Neural cell (in vitro differentiated cells): Measurements from ENCODE around the gene CTXN1.

ENCODE experiments used
- CTCF ChIP-seq: fragments of 450-650 bp; IDR thresholded peaks from 2 replicates; pipeline ENCODE4 v1.5.1; 2014; ENCODE audit warnings: antibody characterized with exemption, mild to moderate bottlenecking, moderate library complexity; ENCODE audit not compliant: poor library complexity, severe bottlenecking
- EP300 ChIP-seq: fragments of 450-650 bp; conservative IDR thresholded peaks from 2 replicates; pipeline ENCODE4 v1.6.1; 2014; ENCODE audit warnings: antibody characterized with exemption, mild to moderate bottlenecking, moderate library complexity; ENCODE audit not compliant: poor library complexity, severe bottlenecking
- EZH2 ChIP-seq: fragments of 200-600, 300-800 bp; shearing (Covaris generic), sonication (generic); IDR thresholded peaks from 2 replicates; pipeline ENCODE4 v1.6.1; 2014; ENCODE audit warnings: antibody characterized with exemption, low read length, borderline replicate concordance, mild to moderate bottlenecking; ENCODE audit not compliant: insufficient read depth, poor library complexity, severe bottlenecking
- MXI1 ChIP-seq: fragments of 450-650 bp; conservative IDR thresholded peaks from 2 replicates; pipeline ENCODE4 v1.6.1; 2014; ENCODE audit warnings: antibody characterized with exemption, mild to moderate bottlenecking; ENCODE audit not compliant: poor library complexity, severe bottlenecking
- POLR2AphosphoS5 ChIP-seq: IDR thresholded peaks from 2 replicates; pipeline ENCODE4 v1.6.1; 2012
- RAD21 ChIP-seq: fragments of 450-650 bp; conservative IDR thresholded peaks from 2 replicates; pipeline ENCODE4 v1.6.1; 2014; ENCODE audit warnings: antibody characterized with exemption, mild to moderate bottlenecking, moderate library complexity
- REST ChIP-seq: IDR thresholded peaks from 2 replicates; pipeline ENCODE4 v1.6.1; 2012; ENCODE audit warnings: borderline replicate concordance
- SMC3 ChIP-seq: fragments of 450-650 bp; conservative IDR thresholded peaks from 2 replicates; pipeline ENCODE4 v1.6.1; 2014; ENCODE audit warnings: antibody characterized with exemption, mild to moderate bottlenecking, moderate library complexity; ENCODE audit not compliant: poor library complexity
- TAF1 ChIP-seq: IDR thresholded peaks from 2 replicates; pipeline ENCODE4 v1.6.1; 2012; ENCODE audit warnings: low read depth

GRCh38 chr19:7905268-7905667, 20.7 kb downstream of the CTXN1 start:
- TF ChIP-seq CTCF: no peak
- no peak for TF ChIP-seq EZH2
- no peak for TF ChIP-seq MXI1
- TF ChIP-seq TAF1: no peak
- no peak for TF ChIP-seq SMC3
- TF ChIP-seq POLR2AphosphoS5: no peak
- no peak for TF ChIP-seq RAD21
- TF ChIP-seq REST: no peak
- TF ChIP-seq EP300: no peak
